COLO668 (cell line): Measurements from ENCODE around the gene ZNF555.
"Not testable (repeated sequence)": the region's sequence is repeated elsewhere in the genome, so short reads cannot be mapped to it uniquely, and the experiment has no call there.

Source experiments
- DNase-seq: peaks from one replicate; lab custom pipeline; 2025; ENCODE audit not compliant: unreplicated experiment; lab: John Stamatoyannopoulos, UW

The ZNF555 gene

DNA sequence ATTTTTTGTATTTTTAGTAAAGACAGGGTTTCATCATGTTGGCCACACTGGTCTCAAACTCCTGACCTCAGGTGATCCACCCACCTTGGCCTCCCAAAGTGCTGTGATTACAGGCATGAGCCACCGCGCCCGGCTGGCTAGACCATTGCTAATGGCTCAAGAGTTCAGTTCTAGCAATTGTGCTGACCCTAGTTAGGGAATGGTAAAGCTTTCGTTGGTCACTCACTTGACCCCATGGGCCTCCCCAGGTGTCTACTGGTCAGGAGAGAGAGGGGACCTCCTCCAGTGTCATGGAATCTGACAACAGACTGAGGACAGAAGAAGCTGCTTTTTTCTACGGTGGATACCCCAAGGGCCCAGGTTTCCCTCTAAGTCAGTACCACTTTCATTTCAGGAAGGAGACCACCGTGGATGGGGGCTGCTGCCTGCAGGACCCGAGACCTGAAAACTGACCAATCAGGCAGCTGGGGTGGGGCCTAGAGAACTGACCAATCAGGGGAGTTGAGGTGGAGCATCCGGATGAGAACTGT is 25.3 kb downstream of the ZNF555 start:
- no peak for DNase-seq

DNA sequence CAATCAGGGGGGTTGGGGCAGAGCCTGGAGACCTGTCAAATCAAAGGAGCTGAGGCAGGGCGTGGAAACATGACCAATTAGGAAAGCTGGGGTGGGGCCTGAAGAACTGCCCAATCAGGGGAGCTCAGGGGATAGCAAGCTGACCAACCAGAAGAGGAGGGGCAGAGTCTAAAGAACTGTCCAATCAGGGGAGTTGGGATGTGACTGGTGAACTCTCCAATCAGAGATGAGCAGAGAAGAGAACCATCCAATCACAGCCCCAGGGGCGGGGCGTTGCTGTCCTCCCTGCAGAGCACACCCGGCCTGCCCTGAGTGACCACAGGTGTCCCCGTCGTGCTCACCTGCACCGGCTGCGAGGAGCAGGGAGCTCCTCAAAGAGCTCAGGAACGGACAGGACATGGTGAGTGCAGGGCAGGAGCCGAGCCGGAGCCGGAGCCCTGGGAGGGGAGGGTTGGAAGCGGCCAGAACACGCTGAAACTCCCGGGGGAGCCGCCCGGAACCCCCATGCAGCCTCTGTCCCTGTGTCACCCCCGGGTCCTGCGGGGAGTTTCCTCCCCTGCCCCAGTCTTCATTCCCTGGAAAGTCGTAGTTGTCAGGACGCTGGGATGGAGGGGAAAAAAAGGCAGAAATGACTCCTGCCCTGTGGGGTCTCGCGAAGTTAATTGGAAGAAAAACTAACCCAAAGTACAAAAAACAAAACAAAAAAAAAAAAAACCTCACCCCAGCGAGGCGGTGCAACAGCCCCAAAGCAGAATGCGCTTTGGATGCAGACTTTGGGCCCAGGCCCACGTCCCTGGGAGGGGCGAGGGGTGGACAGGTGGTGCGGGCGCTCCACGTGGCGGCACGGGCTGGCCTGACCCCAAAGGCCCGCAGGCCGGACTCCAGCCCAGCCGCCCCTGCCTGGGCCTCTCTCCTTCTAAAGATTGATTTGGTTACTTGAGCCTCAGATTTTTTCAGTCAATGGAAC is 26.0 kb downstream of the ZNF555 start, which contains the start of gene ZNF556:
Gene ZNF556, plus strand, starts transcription at position 311 of the 967 bp plus-strand sequence. Its CDS starts 87 bp downstream, at position 398.
- DNase-seq = no peak

DNA sequence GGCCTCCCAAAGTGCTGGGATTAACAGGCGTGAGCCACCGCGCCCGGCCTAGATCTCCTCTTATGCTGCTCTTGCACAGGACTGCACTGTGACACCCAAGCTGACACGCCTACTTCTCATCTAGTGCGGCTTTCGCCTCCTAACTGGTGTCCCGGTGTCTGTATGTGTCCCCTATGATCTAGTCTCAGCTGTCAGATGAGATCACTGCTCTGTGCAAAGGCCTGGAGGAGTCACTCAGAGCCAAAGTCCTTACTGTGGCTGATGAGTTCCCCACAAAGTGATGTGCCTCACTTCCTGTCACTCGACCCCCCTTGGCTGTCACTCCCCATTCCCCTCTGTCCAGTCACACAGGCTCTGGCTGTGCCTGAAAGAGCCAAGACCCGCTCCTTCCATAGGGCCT is 28.3 kb downstream of the ZNF555 start:
- DNase-seq = no peak

DNA sequence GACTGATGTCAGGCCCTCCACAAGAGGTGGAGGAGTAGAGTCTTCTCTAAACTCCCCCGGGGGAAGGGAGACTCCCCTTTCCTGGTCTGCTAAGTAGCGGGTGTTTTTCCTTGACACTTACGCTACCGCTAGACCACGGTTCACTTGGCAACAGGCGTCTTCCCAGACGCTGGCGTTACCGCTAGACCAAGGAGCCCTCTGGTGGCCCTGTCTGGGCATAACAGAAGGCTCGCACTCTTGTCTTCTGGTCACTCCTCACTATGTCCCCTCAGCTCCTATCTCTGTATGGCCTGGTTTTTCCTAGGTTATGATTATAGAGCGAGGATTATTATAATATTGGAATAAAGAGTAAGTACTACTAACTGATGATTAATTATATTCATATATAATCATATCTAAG is 30.9 kb downstream of the ZNF555 start:
- DNase-seq = not testable (repeated sequence)

DNA sequence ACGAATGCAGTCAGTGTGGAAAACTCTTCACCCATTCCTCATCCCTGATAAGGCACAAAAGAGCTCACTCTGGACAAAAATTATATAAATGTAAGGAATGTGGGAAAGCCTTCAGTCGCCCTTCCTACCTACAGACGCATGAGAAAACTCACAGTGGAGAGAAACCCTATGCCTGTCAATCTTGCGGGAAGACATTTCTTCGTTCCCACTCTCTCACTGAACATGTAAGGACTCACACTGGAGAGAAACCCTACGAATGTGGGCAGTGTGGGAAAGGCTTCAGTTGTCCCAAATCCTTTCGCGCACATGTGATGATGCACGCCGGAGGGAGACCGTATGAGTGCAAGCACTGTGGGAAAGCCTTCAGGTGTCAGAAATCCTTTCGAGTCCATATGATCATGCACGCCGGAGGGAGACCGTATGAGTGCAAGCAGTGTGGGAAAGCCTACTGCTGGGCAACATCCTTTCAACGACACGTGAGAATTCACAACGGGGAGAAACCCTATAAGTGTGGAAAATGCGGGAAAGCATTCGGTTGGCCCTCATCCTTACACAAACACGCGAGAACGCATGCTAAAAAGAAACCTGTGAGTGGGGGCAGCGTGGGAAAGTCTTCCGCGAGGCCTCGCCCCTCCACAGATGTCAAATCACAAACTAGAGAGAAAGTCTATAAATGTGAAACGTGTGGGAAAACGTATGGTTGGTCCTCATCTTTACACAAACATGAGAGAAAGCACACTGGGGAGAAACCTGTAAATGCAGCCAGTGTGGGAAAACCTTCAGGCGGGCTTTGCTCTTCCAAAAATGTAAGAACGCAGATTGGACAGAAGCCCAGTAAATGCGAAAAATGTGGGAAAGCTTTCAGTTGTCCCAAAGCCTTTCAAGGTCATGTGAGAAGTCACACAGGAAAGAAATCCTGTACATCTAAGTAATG is 36.4 kb downstream of the ZNF555 start:
- no peak for DNase-seq

DNA sequence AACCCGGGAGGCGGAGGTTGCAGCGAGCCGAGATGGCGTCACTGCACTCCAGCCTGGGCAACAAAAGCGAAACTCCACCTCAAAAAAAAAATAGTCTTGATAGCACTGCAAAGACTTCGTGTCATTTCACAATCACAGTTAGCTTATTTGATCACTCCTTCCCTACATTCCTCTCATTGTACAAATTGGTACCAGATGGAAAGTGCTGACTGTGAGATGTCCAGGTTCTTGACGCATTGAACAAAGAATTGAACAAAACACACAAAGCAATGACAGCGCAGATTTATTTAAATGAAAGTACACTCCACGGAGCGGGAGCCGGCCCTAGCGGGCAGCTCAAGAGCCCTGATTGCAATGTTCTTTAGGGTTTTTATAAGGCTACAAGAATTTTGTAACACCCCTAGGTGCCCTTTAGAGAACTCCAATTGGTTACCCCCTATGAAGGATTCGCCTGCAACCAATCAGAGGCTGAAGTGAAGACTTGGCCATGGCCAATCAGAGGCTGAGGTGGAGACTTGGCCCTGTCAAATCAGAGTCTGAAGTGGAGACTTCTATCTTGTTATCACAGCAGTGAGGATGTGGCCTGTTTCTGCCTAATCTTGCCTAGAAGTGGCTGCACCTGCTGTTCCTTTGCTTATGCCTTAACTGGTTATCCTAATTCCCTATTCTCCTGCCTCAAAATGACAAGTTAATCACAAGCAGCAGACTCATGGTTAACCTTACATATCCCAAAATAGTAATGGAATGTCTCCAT is 42.6 kb downstream of the ZNF555 start:
- DNase-seq = no peak

DNA sequence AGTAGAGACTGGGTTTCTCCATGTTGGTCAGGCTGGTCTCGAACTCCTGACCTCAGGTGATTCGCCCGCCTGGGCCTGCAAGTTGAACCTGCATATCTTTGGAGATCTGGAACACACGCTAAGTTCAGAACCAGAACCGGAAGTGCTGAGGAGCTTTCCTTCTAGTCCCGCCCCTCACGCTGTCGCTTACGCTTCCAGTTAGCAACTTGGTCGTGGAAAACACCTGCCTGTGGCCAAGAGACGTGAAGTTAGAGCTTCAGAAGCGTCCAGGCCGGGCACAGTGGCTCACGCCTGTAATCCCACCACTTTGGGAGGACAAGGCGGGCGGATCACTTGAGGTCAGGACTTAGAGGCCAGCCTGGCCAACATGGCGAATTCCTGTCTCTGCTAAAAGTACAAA is 44.5 kb downstream of the ZNF555 start:
- no peak for DNase-seq

DNA sequence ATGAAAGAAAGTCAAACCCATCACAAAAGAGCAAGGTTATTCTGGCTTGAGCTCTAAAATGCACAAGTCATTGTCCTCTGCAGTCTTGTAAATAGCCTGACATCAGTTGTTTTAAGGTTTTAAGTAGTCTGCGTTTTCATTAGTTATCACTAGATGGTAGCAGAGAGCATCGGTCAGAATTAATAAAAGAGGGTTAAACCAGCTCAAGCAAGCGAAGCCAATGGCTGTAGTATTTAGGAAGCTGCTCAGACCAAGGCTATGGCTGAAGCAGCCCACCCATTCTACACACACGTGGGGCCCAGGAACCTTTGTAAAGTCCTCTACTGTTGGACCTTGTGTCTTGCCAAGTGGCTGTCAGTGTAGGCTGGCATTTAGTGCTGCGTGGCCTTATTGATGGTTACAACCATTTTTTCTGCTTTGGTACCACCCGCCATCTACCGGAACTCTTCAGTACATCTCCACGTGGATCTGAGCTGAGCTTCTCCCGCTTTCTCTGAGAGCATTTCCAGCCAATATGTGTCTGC is 46.2 kb downstream of the ZNF555 start:
- no peak for DNase-seq

DNA sequence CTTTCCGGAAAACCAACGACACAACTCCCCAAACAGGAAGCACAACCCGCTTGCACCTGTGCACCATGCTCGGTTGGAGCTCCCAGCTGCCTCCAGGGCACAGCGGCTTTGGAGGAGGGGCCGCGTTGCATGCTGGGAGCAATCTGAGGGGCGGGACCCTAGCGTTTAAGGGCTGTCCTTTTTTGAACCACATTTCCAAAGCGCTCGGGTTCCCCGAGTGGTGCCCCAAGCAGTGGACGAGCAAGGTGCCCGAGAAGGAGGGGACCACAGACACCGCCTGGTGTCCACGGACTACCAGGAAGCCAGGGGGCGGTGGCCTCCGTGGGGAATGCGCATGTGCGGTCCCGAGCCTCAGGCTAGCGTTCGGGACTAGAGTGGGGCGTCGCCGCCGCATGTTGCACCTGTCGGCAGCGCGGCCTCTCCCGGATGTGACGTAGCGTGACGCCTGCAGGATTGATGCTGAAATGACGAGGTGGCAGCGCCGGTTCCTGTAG is 47.5 kb downstream of the ZNF555 start:
- DNase-seq = no peak

DNA sequence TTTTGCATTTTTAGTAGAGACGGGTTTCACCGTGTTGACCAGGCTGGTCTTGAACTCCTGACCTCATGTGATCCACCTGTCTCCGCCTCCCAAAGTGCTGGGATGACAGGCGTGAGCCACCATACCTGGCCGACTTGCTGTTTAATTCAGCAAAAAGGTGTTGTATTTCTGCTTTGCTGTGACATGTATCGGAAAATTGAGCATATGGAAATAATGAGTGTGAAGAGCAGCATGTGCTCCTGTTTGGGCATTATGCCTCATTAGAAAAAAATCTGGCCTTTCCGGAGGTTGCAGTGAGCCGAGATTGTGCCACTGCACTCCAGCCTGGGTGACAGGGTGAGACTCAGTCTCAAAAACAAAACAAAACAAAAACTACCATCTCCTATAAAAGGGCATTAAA is 49.3 kb downstream of the ZNF555 start:
- DNase-seq = not testable (repeated sequence)

DNA sequence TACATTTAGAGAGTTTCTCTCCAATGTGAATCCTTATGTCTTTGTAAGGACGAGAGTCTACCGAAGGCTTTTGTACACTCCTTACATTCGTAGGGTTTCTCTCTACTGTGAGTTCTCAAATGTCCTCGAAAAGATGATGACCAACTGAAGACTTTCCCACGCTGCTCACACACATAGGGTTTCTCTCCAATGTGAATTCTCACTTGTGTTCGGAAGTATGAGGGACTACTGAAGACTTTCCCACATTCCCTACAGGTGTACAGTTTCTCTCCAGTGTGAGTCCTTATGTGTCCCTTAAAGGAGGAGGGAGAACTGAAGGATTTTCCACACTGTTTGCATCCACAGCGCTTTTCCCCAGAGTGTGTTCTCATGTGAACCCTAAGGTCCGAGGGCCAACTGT is 55.4 kb downstream of the ZNF555 start:
- DNase-seq = no peak

DNA sequence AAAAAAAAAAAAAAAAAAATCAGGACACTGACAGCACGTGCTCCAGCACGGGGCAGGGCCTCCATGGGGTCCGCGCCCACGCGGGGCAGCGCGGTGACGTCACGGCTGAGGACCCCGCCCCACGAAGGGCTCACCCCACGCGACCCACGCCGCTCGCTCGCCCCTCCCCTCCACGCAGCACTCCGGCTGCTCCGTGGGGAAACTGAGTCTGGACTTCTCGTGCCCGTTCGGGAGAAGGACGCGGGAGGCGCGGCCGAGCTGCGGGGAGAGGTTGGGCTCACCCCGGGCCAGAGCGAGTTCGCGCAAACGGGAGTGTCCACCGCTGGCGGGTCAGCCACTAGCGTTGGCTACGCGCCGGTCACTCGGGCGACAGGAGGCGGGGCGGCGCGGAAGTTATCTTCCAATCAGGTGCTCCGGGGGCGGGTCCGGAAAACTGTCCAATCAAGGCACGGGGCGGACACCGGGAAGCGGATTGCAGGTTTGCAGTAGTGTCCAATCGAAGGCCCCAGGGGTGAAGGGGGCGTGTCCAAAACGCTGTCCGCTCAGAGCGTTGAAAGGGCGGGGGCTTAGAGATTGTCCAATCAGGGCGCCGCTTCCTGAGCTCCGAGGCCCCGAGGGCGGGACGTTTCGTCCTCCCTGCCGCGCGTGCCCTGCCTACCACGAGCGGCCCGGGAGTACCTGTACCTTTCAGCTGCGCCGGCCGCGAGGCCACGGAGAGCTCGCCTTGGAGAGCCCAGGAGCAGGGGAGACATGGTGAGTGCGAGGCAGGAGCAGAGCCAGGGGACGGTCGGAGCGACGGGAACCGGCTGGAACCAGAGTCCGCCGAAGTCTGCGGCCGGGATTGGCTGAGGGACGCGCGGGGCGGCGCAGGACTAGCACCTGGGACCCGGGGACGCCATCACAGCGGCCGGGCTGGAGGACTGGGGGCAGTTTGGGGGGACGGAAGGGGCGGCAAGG is 59.3 kb downstream of the ZNF555 start, which contains the start of gene ZNF57:
Gene ZNF57, plus strand, starts transcription at position 633 of the 957 bp plus-strand sequence. Its CDS starts 118 bp downstream, at position 751.
- DNase-seq = peak; percentile 99

DNA sequence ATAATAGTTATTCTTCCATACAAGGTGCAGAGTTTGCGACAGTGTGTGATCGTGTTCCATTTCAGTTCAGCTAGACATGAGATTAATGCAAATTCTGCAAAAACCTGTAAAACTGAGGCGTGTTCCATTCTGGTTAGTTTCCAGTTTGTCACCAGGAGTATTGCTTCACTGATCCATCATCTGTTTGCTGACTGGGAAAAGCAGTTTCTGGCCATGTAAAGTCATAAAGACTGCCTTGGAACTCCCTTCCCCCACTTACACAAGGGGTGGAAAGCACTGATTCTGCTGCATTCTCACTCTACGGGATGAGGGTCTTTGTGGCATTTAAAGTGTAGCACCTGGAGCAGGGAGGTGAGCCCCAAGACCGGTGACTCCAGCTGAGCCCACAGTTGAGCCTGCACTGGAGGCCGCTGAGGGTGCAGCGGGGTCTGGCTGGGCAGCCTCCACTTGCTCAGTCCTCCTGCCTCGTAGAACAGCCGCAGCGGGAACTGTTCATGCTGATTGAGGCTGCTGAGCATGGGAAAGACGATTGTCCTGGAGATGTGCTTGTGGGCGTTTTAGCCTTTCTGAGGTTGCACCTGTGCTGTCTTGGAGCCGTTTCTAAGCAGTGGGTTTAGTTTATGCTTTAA is 61.4 kb downstream of the ZNF555 start:
- DNase-seq = no peak

DNA sequence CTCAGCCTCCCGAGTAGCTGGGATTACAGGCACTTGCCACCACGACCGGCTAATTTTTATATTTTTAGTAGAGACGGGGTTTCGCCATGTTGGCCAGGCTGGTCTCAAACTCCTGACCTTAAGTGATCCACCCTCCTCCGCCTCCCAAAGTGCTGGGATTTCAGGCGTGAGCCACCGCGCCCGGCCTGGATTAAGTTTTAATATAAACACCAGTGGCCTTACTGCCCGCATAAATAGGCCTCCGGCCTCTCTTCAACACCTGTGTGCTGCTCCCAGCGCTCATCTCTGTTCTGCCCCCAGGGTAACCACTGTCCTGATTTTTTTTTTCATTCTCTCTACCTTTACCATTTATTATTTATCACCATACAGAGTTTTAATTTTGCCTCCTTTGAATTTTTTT is 62.1 kb downstream of the ZNF555 start:
- not testable (repeated sequence) for DNase-seq

DNA sequence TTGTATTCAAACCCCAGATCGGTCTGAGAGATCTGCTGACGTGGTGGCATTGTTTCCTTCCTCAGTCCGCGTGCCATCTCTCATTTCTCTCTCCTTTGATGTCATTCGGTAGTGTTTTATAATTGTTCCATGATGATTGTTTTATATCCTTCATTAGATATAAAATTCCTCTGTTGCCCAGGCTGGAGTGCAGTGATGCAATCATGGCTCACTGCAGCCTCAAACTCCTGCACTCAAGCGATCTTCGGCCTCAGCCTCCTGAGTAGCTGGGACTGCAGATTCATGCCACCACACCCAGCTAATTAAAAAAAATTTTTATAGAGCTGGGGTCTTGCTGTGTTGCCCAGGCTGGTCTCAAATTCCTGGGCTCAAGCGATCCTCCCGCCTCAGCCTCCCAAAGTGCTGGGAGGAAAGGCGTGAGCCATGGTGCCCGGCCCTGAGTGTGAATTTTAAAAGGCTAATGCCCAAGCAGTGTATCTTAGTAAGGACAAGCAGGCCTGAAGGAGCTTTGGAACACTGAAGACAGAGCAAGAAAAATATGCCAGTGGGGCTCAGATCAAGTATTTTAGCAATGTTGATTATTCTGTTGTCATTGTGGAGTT is 64.7 kb downstream of the ZNF555 start:
- DNase-seq = no peak

DNA sequence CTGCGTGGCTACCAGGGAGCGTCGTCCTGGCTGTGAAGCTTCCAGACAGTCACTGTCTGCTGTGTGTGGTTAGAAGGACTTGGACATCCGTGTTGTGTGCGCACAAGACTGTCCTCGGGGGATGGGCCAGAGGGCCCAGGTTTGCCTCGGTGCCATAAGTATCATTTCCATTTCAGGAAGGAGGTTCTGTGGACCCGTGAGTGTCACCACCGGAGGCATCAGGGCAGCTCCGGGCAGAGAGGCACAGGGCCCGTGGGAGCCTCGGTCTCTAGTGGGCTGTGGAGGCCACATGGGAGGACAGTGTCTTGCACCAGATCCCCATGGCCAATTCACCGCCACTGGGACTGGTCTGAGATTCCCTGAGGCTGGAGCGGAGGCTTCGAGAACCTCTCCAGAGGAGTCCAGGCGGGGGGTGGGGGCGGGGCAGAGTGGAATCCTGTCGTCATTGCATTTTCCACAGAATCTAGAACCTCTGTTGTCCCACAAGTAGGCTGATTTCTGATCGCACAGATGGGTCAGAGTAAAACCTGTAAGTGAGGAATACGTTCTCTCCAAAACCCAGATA is 65.4 kb downstream of the ZNF555 start:
- DNase-seq = no peak
